BE2C (cell line): Measurements from ENCODE around the gene CILP2.

Experiments used
- DNase-seq: peaks from one replicate; pipeline ENCODE4 v3.0.0-alpha.2; 2020
- H3K27me3 ChIP-seq: fragments of 250-450 bp; sonication (Bioruptor Pico); 2 replicates; pipeline ENCODE4 v1.5.1; 2020; ENCODE audit warnings: mild to moderate bottlenecking
- H3K36me3 ChIP-seq: fragments of 250-450 bp; sonication (Bioruptor Pico); 2 replicates; pipeline ENCODE4 v1.5.1; 2020; ENCODE audit warnings: mild to moderate bottlenecking
- H3K4me1 ChIP-seq: fragments of 250-450 bp; sonication (Bioruptor Pico); 2 replicates; pipeline ENCODE4 v1.5.1; 2020
- H3K4me3 ChIP-seq: 2 replicates; pipeline ENCODE4 v1.5.1; 2011; ENCODE audit warnings: low read depth, low read length
- H3K9me3 ChIP-seq: fragments of 250-450 bp; sonication (Bioruptor Pico); 2 replicates; pipeline ENCODE4 v1.5.1; 2020
- TF ChIP-seq, protein P1 (sequence below): IDR thresholded peaks from 2 replicates; pipeline ENCODE4 v1.5.1; 2012; ENCODE audit warnings: mild to moderate bottlenecking, low read depth, low read length

CILP2 gene

DNA sequence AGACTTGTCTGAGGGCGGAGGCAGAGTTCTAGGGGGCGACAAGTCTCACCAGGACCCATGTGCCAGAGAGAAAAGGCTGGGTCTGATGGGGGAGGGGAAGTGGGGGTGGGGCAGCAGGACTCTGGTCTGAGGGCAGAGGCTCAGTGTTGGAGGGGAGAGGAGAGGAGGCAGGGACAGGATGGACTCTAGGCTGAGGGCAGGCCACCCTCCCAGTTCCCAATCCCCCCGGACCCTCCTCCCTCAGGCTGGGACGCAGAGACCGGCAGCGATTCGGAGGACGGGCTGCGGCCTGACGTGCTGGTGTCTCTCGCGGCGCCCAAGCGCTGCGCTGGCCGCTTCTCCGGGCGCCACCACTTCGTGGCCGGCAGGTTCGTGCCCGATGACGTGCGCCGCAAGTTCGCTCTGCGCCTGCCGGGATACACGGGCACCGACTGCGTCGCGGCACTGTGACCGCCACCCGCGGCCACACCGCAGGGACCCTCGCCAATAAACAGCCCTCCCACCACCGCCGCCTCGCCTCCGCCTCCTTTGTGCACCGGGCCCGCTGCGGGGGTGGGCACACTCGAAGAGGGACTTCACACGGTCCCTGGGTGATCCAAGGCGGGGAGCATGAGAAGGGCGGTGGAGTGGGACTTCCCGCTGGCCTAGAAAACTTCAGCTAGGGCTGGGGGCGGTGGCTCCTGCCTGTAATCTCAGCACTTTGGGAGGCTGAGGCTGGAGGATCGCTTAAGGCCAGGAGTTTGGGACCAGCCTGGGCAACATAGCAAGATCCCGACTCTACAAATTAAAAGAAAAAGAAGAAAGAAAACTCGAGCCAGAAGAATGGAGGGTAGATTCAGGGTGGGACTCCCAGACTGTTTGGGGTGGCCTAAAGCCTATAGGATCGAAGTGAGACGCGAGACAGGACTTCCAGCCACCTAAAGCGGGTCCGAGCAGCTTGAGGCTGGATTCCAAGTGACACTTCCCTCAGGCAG lies 703 bp upstream of the CILP2 start:
- no peaks in the 10 kb centered on the region for H3K4me1 ChIP-seq
- no peak overlapping the region; the same call in 1 of the 2 replicates for H3K4me3 ChIP-seq
- H3K36me3 ChIP-seq: no peaks in the 10 kb centered on the region
- peaks cover 14% of the 10 kb centered on the region for H3K27me3 ChIP-seq
- H3K9me3 ChIP-seq: peaks cover 3% of the 10 kb centered on the region
- TF ChIP-seq, protein P1, sequence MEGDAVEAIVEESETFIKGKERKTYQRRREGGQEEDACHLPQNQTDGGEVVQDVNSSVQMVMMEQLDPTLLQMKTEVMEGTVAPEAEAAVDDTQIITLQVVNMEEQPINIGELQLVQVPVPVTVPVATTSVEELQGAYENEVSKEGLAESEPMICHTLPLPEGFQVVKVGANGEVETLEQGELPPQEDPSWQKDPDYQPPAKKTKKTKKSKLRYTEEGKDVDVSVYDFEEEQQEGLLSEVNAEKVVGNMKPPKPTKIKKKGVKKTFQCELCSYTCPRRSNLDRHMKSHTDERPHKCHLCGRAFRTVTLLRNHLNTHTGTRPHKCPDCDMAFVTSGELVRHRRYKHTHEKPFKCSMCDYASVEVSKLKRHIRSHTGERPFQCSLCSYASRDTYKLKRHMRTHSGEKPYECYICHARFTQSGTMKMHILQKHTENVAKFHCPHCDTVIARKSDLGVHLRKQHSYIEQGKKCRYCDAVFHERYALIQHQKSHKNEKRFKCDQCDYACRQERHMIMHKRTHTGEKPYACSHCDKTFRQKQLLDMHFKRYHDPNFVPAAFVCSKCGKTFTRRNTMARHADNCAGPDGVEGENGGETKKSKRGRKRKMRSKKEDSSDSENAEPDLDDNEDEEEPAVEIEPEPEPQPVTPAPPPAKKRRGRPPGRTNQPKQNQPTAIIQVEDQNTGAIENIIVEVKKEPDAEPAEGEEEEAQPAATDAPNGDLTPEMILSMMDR: no peak
- no peak for DNase-seq

DNA sequence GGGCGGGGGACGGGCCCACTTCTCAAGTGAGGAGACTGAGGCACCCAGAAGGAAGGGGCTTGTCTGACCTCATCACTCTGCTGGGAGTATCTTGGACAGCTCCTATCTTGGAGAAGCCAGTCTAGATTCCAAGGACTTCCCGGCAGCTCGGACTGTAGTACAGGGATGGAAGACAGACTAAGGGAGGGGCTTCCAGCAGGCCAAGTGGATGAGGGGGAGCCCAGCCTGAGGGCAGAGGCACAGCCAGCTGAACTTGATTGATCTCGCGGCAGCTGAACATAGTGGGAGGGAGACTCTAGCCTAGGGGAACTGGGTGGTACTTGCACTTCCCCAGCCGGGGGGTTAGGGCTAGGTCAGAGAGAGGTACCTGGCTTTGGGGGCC lies 711 bp downstream of the CILP2 start:
- TF ChIP-seq, protein P1: no peak
- Histone ChIP-seq H3K36me3 (no peaks in the 10 kb centered on the region), H3K4me3 (no peak overlapping the region), H3K9me3 (peaks cover 3% of the 10 kb centered on the region), H3K4me1 (no peaks in the 10 kb centered on the region), H3K27me3 (peaks cover 14% of the 10 kb centered on the region)
- DNase-seq: no peak

DNA sequence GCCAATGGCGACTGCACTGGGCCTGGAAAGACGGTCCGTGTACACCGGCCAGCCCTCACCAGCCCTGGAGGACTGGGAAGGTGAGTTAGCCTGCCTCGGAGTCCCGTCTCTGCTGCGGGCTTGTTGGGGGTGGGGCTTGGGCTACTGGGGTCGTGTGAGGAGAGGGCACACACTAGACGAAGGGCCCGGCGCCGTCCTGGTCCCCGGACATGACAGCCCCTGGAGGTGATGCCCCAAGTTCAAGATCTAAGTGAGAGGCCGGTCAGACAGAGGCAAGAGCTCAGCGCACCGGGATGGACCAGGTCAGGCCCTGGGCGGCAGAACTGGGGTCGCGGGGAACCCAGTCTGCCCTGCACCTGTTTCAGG lies 1.6 kb downstream of the CILP2 start:
- Histone ChIP-seq H3K27me3 (peaks cover 14% of the 10 kb centered on the region), H3K4me1 (no peaks in the 10 kb centered on the region), H3K36me3 (no peaks in the 10 kb centered on the region), H3K4me3 (no peak overlapping the region), H3K9me3 (peaks cover 3% of the 10 kb centered on the region)
- TF ChIP-seq, protein P1: no peak
- no peak for DNase-seq

DNA sequence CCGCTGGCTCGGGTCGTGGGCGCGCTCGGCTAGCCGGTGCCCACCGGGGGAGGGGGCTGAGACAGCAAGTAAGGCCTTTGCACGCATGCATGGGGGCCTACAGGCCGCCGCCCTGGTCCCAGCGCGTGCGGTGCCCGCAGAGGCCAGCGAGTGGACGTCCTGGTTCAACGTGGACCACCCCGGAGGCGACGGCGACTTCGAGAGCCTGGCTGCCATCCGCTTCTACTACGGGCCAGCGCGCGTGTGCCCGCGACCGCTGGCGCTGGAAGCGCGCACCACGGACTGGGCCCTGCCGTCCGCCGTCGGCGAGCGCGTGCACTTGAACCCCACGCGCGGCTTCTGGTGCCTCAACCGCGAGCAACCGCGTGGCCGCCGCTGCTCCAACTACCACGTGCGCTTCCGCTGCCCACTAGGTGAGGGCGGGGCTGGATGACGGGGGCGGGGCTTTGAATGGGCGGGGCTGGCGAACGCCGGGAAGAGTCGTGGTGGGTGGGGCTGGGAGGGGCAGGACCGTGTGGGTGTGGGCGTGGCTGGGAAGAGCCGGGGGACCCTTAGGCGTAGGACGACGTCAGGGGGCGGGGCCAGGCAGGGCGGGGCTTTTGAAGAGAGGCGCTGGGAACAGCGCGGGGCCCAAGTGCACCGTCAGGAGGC lies 2.1 kb downstream of the CILP2 start:
- Histone ChIP-seq H3K4me1 (no peaks in the 10 kb centered on the region), H3K27me3 (peaks cover 14% of the 10 kb centered on the region), H3K9me3 (peaks cover 3% of the 10 kb centered on the region), H3K4me3 (no peak overlapping the region), H3K36me3 (no peaks in the 10 kb centered on the region)
- peak; percentile 58 for DNase-seq
- TF ChIP-seq, protein P1: no peak

DNA sequence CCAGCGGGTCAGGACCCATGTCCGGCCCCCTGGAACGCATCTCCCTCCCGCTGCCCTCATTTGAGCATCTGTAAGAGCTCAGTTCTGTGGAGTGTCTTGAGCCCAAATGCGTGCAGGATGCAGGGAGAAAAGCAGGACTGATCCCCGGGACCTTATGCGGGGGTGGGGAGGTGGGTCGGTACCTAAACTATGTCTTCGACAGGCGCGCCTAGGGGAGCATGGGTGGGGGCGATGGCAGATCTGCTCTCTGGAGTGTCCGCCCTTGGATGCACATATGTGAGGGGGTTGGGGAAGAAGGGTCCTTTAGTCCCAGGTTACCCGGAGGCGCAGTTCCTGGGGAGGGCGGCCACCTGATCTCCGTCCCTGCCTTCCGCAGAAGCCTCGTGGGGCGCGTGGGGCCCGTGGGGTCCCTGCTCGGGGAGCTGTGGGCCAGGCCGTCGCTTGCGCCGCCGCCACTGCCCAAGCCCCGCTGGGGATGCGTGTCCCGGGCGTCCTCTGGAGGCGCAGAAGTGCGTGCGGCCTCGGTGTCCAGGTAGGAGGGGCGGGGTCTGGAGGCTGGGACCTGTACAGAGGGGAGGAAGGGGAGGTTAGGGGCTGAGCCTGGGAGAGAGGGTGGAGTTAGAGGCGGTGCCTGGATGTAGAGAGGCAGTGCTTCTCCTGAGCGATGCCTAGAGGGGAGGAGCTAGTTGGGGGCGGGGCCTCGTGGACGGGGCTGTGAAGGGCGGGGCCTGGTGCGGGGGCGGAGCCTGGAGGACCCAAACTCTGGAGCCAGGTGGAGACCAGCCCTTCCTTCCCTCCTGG lies 2.9 kb downstream of the CILP2 start:
- H3K9me3 ChIP-seq: peaks cover 3% of the 10 kb centered on the region
- H3K4me3 ChIP-seq: no peak overlapping the region
- no peaks in the 10 kb centered on the region for H3K4me1 ChIP-seq
- H3K36me3 ChIP-seq: no peaks in the 10 kb centered on the region
- H3K27me3 ChIP-seq: peaks cover 14% of the 10 kb centered on the region
- DNase-seq: peak; percentile 59
- TF ChIP-seq, protein P1: no peak
